ELR (cell line): ENCODE measurements around the gene C11orf42.

Experiments
- DNase-seq: peaks from one replicate; pipeline ENCODE4 v3.0.0-alpha.2; 2015; ENCODE audit warnings: low read depth

The C11orf42 gene, protein sequence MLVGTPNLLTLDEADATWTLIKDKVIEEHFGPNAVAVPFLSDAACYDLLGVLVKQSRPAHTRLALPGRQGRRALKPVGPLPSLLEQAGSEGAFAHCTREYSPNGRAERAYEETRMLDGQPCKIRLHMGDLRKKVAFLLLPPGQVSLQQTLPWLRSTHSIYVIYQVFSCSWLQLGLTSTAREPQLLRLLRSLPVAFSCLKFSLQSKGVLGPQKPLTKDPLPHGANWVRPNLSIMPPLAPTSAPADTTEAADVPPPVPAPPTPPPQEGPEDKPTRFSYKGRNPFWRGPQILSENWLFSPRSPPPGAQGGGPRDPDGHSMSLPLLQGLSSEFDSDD

GRCh38 chr11:6205366-6205765, at the start of gene C11orf42:
C11orf42 (plus strand) TSS chr11:6205557; CDS start chr11:6205616, 59 bp downstream.
- DNase-seq, result no peak

GRCh38 chr11:6156628-6157359, 48.6 kb upstream of the C11orf42 start:
- DNase-seq, result no peak

DNA sequence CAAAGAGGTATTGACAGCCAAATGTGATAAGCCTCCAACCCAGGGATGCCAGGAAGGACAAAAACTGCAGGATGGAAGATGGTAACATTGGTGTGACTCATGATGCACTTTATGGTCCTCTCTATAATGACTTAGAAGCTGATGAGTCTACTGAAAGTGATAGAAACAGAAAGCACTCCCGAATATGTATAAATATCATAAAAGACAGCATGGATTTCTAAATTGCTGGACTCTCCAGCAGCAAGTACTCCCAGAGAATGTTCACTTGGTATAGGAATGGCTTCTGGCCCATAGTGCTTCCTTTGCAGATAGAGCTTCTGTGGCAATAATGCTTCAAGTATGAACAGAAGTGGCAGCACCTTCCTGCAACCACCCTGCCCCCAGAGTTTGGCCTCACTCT, 35.1 kb upstream of the C11orf42 start, which contains the start of gene OR52B2:
Gene OR52B2, minus strand, starts transcription at position 101 of the 400 bp plus-strand sequence. Its CDS starts 0 bp downstream, at position 101.
- DNase-seq, result no peak

- no peak for DNase-seq
Measured at GRCh38 chr11:6175440-6175839, 29.9 kb upstream of the C11orf42 start.

- no peak for DNase-seq
Measured at GRCh38 chr11:6191742-6192141, 13.6 kb upstream of the C11orf42 start.

GRCh38 chr11:6194065-6194581, 11.2 kb upstream of the C11orf42 start:
- DNase-seq, result no peak

DNA sequence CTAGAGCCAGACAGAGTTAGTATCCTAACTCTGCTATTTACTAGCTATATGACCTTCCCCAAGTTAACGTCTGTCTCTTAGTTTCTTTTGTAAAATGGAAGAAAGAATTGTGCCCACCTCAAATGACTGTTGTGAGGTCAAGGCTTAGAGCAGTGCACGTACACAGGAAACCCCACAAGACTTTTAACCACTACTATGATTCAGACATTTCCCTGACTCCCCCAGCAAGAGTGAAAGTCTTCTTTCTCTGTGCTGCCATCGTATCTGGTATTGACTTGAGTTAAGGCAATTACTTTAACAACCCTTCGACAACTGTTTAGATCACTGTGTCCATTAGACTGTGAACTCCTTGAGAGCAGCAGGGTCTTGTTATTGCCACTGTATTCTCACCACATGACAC, 9.0 kb upstream of the C11orf42 start:
- DNase-seq, result no peak

DNA sequence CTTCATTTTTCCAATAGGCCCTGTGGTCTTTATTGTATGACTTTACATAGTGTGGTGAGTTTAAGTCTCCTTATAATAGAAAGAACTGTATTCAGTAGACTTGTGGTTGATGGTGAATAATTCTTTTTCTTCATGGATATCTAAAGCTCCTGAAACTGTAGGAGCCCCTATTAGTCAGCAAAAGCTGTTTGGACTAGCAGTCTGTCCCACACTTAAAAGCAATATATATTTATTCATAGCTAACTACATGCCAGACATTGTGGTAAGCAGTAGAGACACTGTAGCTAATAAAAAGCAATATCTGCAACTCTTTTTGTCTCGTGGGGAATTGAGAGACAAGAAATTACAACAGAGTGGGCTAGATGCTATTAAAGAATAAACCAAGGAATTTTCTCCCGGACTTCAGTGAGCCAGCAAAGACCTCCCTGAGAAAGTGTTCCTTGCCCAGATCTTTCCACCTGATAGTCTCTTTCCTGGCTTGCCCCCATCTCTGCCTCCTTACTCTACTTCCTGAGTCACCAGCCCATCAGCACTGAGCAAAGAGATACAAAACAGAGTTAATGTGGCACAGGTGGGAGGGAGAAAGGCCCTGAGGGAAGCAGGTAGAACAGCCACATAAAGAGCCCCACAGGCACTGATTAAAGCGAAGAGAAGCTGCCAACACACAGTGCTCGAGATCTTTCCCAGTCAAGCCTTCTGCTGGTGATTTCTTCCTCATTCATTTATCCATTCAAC, 7.7 kb upstream of the C11orf42 start:
- no peak for DNase-seq

GRCh38 chr11:6199174-6199810, 6.1 kb upstream of the C11orf42 start, which contains the start of gene OR52W1:
OR52W1 (plus strand) TSS chr11:6199224; CDS start chr11:6199224, 0 bp downstream.
- no peak for DNase-seq

GRCh38 chr11:6200975-6201374, 4.4 kb upstream of the C11orf42 start:
- no peak for DNase-seq

DNA sequence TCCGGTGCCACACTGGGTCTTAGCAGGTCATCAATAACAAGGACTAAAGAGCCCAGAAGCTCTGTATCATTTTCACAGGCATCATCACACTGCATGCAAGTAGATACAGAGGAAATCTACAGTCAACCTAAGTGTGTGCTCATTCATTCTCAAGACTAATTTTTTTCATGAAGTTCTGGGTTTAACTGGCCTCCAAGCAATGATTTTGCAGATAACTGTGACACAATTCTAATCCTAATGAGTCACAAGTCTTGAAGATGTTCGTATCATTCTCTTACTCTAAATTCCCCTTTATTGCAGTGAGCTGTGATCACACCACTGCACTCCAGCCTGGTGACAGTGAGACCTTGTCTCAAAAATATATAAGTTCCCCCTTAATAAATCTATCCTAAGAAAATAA, 3.9 kb upstream of the C11orf42 start:
- no peak for DNase-seq

DNA sequence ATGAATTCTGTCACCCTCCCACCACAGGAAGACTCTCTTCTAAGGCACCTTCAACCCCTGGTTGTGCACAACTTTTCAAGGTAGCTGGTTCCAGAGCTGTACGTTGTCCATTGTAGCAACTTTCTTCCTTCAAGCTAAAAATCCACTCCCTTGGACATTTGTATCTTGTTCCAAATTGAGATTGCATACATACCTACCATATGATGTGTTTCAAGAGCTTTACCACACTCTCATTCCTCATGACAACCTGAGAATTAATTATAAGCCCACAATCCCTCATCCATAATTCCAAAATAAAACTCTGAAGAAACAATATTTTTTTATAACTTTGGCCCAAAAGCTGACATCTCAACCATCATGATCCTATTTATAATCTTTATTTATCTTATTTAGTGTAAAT, 3.3 kb upstream of the C11orf42 start:
- DNase-seq, result no peak

DNA sequence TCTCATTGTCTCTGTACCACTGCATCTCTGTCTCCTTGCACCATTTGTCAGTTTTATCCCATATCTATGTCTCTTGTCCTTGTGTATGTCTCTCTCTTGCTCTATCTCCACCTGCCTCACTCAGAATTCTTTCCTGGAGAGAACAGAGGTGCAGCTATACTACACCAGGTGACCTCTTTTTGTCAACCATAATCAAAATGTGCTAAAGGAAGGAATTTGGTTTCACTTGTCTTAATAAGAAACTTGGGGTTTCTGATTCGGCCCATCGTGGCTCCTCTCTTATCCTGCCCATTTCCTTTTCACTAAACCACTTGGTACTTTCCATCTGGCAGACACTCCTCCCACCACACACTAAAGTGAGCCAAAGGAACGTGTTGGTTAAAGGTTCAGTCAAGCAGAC, 2.0 kb upstream of the C11orf42 start:
- DNase-seq, result no peak

- no peak for DNase-seq
Measured at GRCh38 chr11:6204706-6205105, 651 bp upstream of the C11orf42 start.

GRCh38 chr11:6206456-6207180, 1.3 kb downstream of the C11orf42 start:
- DNase-seq, result no peak

DNA sequence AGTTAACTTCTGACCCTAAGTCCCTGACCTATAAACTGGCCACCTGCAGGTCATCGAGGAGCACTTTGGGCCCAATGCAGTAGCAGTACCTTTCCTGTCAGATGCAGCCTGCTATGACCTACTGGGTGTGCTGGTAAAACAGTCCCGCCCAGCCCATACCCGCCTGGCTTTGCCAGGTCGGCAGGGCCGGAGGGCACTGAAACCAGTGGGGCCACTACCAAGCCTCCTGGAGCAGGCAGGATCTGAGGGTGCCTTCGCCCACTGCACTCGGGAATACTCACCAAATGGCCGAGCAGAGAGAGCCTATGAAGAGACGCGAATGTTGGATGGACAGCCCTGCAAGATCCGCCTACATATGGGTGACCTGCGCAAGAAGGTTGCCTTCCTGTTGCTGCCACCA, 4.4 kb downstream of the C11orf42 start:
- no peak for DNase-seq

GRCh38 chr11:6210274-6210955, 5.1 kb downstream of the C11orf42 start:
- no peak for DNase-seq

GRCh38 chr11:6214530-6214929, 9.2 kb downstream of the C11orf42 start:
- DNase-seq, result no peak

DNA sequence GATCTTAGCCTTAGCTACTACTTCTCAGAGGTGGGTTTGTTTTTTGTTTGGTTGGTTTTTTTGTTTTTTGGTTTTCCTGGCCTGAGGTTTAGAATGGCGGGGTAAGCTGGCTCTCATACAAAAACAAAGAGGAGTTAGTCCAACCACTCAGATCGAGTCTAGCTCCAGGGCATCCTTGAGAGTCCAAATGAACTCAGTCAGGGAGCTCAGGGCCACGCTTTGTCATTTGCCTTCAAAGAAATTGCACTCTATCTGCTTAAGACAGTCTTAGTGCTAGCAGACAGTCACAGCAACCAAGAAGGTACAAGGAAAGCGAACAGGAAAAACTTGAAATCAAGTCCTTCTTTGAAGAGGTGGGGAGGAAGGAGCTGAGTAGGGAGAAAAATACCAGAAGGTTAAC, 11.1 kb downstream of the C11orf42 start:
- DNase-seq, result no peak

- DNase-seq, result no peak
Measured at GRCh38 chr11:6217722-6218121, 12.4 kb downstream of the C11orf42 start.

GRCh38 chr11:6219359-6219758, 14.0 kb downstream of the C11orf42 start:
- peak; percentile 85 for DNase-seq
